Measurements from ENCODE around the gene CTNNA3.

DNA sequence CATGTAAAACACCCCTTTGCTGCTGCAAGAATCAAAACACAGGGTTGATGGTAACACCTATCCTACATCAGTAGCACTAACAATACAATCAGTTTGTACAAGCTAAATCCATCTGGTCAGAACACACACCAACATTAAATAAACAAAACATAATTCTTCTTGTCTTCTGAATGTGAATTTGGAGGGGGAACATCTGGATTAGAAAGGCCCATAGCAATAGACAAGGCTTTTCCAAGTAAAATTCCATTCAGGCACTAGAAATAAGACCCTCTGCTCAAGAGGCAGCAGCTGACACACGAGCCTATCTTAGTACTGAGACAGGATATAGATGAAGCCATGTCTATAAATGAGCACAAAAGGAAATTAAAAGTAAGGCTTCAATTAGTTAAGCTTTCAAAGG lies 1610.1 kb downstream of the CTNNA3 start:
- TF ChIP-seq CTCF (conservative IDR thresholded peaks at IDR 0.05; ENCODE audit: low read depth, low read length) (no peak), MAZ (IDR thresholded peaks at IDR 0.05; ENCODE audit: borderline replicate concordance, low read depth, low read length) (no peak), POLR2A (IDR thresholded peaks at IDR 0.05; ENCODE audit: low read depth, low read length) (no peak), BHLHE40 (IDR thresholded peaks at IDR 0.05; ENCODE audit: low read depth, low read length) (no peak), SMC3 (IDR thresholded peaks at IDR 0.05; ENCODE audit: low read depth, low read length) (no peak), RAD21 (IDR thresholded peaks at IDR 0.05; ENCODE audit: low read length) (no peak), RFX5 (IDR thresholded peaks at IDR 0.05; ENCODE audit: low read depth, low read length) (no peak), USF2 (IDR thresholded peaks at IDR 0.05; ENCODE audit: low read depth, low read length) (no peak), CEBPB (IDR thresholded peaks at IDR 0.05; ENCODE audit: low read depth, low read length) (no peak), CHD1 (IDR thresholded peaks at IDR 0.05; ENCODE audit: low read depth, low read length) (no peak), NFE2L2 (IDR thresholded peaks at IDR 0.05; ENCODE audit: low read depth, low read length) (no peak), MXI1 (IDR thresholded peaks at IDR 0.05; ENCODE audit: borderline replicate concordance, low read depth, low read length) (no peak)
- TF ChIP-seq, protein P1, sequence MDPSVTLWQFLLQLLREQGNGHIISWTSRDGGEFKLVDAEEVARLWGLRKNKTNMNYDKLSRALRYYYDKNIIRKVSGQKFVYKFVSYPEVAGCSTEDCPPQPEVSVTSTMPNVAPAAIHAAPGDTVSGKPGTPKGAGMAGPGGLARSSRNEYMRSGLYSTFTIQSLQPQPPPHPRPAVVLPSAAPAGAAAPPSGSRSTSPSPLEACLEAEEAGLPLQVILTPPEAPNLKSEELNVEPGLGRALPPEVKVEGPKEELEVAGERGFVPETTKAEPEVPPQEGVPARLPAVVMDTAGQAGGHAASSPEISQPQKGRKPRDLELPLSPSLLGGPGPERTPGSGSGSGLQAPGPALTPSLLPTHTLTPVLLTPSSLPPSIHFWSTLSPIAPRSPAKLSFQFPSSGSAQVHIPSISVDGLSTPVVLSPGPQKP (IDR thresholded peaks at IDR 0.05; ENCODE audit: borderline replicate concordance, low read depth, low read length): no peak
